Activated CD8-positive, alpha-beta memory T cell treated with anti-CD3 and anti-CD28 coated beads, Interleukin-2, amount 10 ng/mL, durations not matched to agents 7 days and 5 days (primary cell): ENCODE data around the gene ZSCAN2. TPM values are rescaled to one million over a fixed set of nuclear protein-coding genes. Genes with fewer than 3 reads are reported as not detected.
"Not testable (repeated sequence)": the region's sequence is repeated elsewhere in the genome, so short reads cannot be mapped to it uniquely, and the experiment has no call there.

ENCODE experiments used
- ATAC-seq: fragments of 150-1000 bp; cut with Tn5 transposase; one replicate; pipeline ENCODE4 v1.10.0; 2021; ENCODE audit warnings: moderate library complexity
- CTCF ChIA-PET: fragments of 350-600 bp; sonication (Branson Sonifier 250); formaldehyde crosslinking; loops from one replicate; lab custom pipeline; 2021; ENCODE audit warnings: antibody characterized with exemption; lab: Charles Lee
- DNase-seq: peaks from one replicate; pipeline ENCODE4 v3.0.0-alpha.2; 2020
- H3K27ac Mint-ChIP-seq: one replicate; pipeline ENCODE4 v1.8.0; 2021; ENCODE audit warnings: mild to moderate bottlenecking, mixed read lengths
- H3K27me3 Mint-ChIP-seq: one replicate; pipeline ENCODE4 v1.8.0; 2021; ENCODE audit warnings: mixed read lengths
- H3K36me3 Mint-ChIP-seq: one replicate; pipeline ENCODE4 v1.8.0; 2021; ENCODE audit warnings: mild to moderate bottlenecking, mixed read lengths
- H3K4me1 Mint-ChIP-seq: one replicate; pipeline ENCODE4 v1.8.0; 2021; ENCODE audit warnings: mixed read lengths
- H3K4me3 Mint-ChIP-seq: one replicate; pipeline ENCODE4 v1.8.0; 2021; ENCODE audit warnings: mild to moderate bottlenecking, moderate library complexity, mixed read lengths
- H3K9me3 Mint-ChIP-seq: one replicate; pipeline ENCODE4 v1.8.0; 2022; ENCODE audit warnings: low read depth, mixed read lengths
- total RNA-seq, 2 experiments: library from RNA; stranded (reverse); gene quantifications; one replicate each; pipeline ENCODE4 v1.2.3, GENCODE V29; 2021

Gene ZSCAN2
- total RNA-seq = 10 to 100 TPM in 1 of 2 experiments, 1 to 10 TPM in 1; 8.6 to 12.9 TPM

GRCh38 chr15:84600687-84601554, at the start of gene ZSCAN2:
Gene ZSCAN2 (plus strand): TSS chr15:84601009. CDS start chr15:84603928, 2,919 bp downstream.
- Mint-ChIP-seq H3K27ac (peak within 1 kb of the TSS; percentile 72), H3K9me3 (no peaks in the 10 kb centered on the region), H3K36me3 (peaks cover 12% of the 10 kb centered on the region), H3K27me3 (no peaks in the 10 kb centered on the region), H3K4me3 (peak within 1 kb of the TSS; percentile 92), H3K4me1 (peaks cover 75% of the 10 kb centered on the region)
- DNase-seq = peak; percentile 98
- CTCF ChIA-PET = interaction anchor here (0.7 to 3.4 kb wide), 13 partner anchors 12 to 327 kb away, joined by 3 to 38 read pairs (median 5); partner anchors contain the start of gene WDR73
- ATAC-seq = peak; percentile 96

- not testable (repeated sequence) for H3K4me3 Mint-ChIP-seq, DNase-seq, H3K27ac Mint-ChIP-seq, H3K9me3 Mint-ChIP-seq, H3K27me3 Mint-ChIP-seq, ATAC-seq
- CTCF ChIA-PET = interaction anchor here (1.3 kb wide), 1 partner anchor 21 kb away, joined by 3 read pairs; no protein-coding TSS in a partner anchor
- Mint-ChIP-seq H3K4me1 (peaks cover 21% of the 10 kb centered on the region), H3K36me3 (peaks cover 38% of the 10 kb centered on the region)
These were observed 49.2 kb upstream of the ZSCAN2 start for GRCh38 chr15:84551624-84552023.

GRCh38 chr15:84552896-84553295, 47.9 kb upstream of the ZSCAN2 start:
- Mint-ChIP-seq H3K4me3 (no peak overlapping the region), H3K27me3 (no peaks in the 10 kb centered on the region), H3K9me3 (no peaks in the 10 kb centered on the region), H3K36me3 (peaks cover 34% of the 10 kb centered on the region), H3K4me1 (peaks cover 13% of the 10 kb centered on the region), H3K27ac (no peak overlapping the region)
- CTCF ChIA-PET = no interaction called here
- ATAC-seq (no peak), DNase-seq (no peak)

- ATAC-seq, H3K4me3 Mint-ChIP-seq, H3K9me3 Mint-ChIP-seq, H3K4me1 Mint-ChIP-seq, DNase-seq, H3K27me3 Mint-ChIP-seq, CTCF ChIA-PET, H3K27ac Mint-ChIP-seq: not testable (repeated sequence)
- H3K36me3 Mint-ChIP-seq = peaks cover 16% of the 10 kb centered on the region
These were observed 44.1 kb upstream of the ZSCAN2 start for GRCh38 chr15:84556690-84557089.

- CTCF ChIA-PET, H3K36me3 Mint-ChIP-seq, ATAC-seq, H3K27ac Mint-ChIP-seq, H3K27me3 Mint-ChIP-seq, H3K9me3 Mint-ChIP-seq, DNase-seq, H3K4me3 Mint-ChIP-seq: not testable (repeated sequence)
- peaks cover 20% of the 10 kb centered on the region for H3K4me1 Mint-ChIP-seq
These were observed 32.8 kb upstream of the ZSCAN2 start for GRCh38 chr15:84568021-84568420.

- ATAC-seq = peak; percentile 70
- Mint-ChIP-seq H3K4me1 (peaks cover 20% of the 10 kb centered on the region), H3K36me3 (peaks cover 6% of the 10 kb centered on the region), H3K4me3 (peak overlapping the region; percentile 79), H3K27me3 (peaks cover 5% of the 10 kb centered on the region), H3K27ac (peak overlapping the region; percentile 85), H3K9me3 (no peaks in the 10 kb centered on the region)
- peak; percentile 75 for DNase-seq
- CTCF ChIA-PET = interaction anchor here (0.6 to 3.3 kb wide), 19 partner anchors 8 to 418 kb away, joined by 3 to 24 read pairs (median 4); partner anchors contain the start of gene WDR73
These were observed 30.6 kb upstream of the ZSCAN2 start for GRCh38 chr15:84570164-84570735.

GRCh38 chr15:84572231-84572630, 28.6 kb upstream of the ZSCAN2 start:
- CTCF ChIA-PET = interaction anchor here (0.8 to 3.3 kb wide), 6 partner anchors 10 to 1269 kb away, joined by 3 to 24 read pairs (median 6); no protein-coding TSS in a partner anchor
- Mint-ChIP-seq H3K36me3 (peaks cover 2% of the 10 kb centered on the region), H3K27ac (no peak overlapping the region), H3K27me3 (peaks cover 8% of the 10 kb centered on the region), H3K4me3 (no peak overlapping the region), H3K4me1 (peaks cover 18% of the 10 kb centered on the region), H3K9me3 (no peaks in the 10 kb centered on the region)
- no peak for DNase-seq
- no peak for ATAC-seq

GRCh38 chr15:84575493-84575892, 25.3 kb upstream of the ZSCAN2 start:
- Mint-ChIP-seq H3K4me3 (no peak overlapping the region), H3K9me3 (no peaks in the 10 kb centered on the region), H3K27me3 (peaks cover 8% of the 10 kb centered on the region), H3K27ac (no peak overlapping the region), H3K4me1 (peaks cover 6% of the 10 kb centered on the region), H3K36me3 (no peaks in the 10 kb centered on the region)
- ATAC-seq (no peak), DNase-seq (no peak)
- CTCF ChIA-PET = interaction anchor here (0.7 to 2.1 kb wide), 3 partner anchors 10 to 923 kb away, joined by 3 to 7 read pairs (median 4); no protein-coding TSS in a partner anchor

- H3K27ac Mint-ChIP-seq, H3K4me1 Mint-ChIP-seq, DNase-seq, CTCF ChIA-PET, H3K36me3 Mint-ChIP-seq, H3K4me3 Mint-ChIP-seq, H3K9me3 Mint-ChIP-seq, ATAC-seq, H3K27me3 Mint-ChIP-seq: not testable (repeated sequence)
These were observed 22.9 kb upstream of the ZSCAN2 start for GRCh38 chr15:84577891-84578290.

GRCh38 chr15:84579261-84579721, 21.5 kb upstream of the ZSCAN2 start:
- not testable (repeated sequence) for H3K36me3 Mint-ChIP-seq, H3K27ac Mint-ChIP-seq, H3K27me3 Mint-ChIP-seq, H3K4me3 Mint-ChIP-seq, H3K4me1 Mint-ChIP-seq, H3K9me3 Mint-ChIP-seq, DNase-seq, ATAC-seq
- CTCF ChIA-PET = interaction anchor here (1.0 kb wide), 1 partner anchor 8 kb away, joined by 5 read pairs; no protein-coding TSS in a partner anchor

- ATAC-seq, H3K4me3 Mint-ChIP-seq, H3K9me3 Mint-ChIP-seq, H3K36me3 Mint-ChIP-seq, H3K4me1 Mint-ChIP-seq, H3K27ac Mint-ChIP-seq, DNase-seq: not testable (repeated sequence)
- H3K27me3 Mint-ChIP-seq = peaks cover 11% of the 10 kb centered on the region
- CTCF ChIA-PET = interaction anchor here (0.9 kb wide), 1 partner anchor 11 kb away, joined by 3 read pairs; no protein-coding TSS in a partner anchor
These were observed 19.0 kb upstream of the ZSCAN2 start for GRCh38 chr15:84581676-84582428.

- H3K27ac Mint-ChIP-seq = no peak overlapping the region
- H3K27me3 Mint-ChIP-seq = peaks cover 14% of the 10 kb centered on the region
- no peaks in the 10 kb centered on the region for H3K36me3 Mint-ChIP-seq
- CTCF ChIA-PET = no interaction called here
- H3K4me1 Mint-ChIP-seq = peaks cover 10% of the 10 kb centered on the region
- no peak overlapping the region for H3K4me3 Mint-ChIP-seq
- DNase-seq (no peak), ATAC-seq (peak; percentile 20)
- H3K9me3 Mint-ChIP-seq = peaks cover 5% of the 10 kb centered on the region
These were observed 18.1 kb upstream of the ZSCAN2 start for GRCh38 chr15:84582583-84583157.
